Retina (tissue), 1 donor: ENCODE data around the gene BICDL1.
A peak's percentile ranks its signal among the peaks of the same experiment; 100 is the strongest.

Experiments
- DNase-seq: peaks from one replicate; pipeline ENCODE4 v3.0.0-alpha.2; 2016

The BICDL1 gene

GRCh38 chr12:120081641-120082040 is 92.6 kb downstream of the BICDL1 start:
- no peak for DNase-seq

GRCh38 chr12:120085920-120086645 is 97.0 kb downstream of the BICDL1 start:
- DNase-seq: no peak

GRCh38 chr12:120086801-120087621 is 98.0 kb downstream of the BICDL1 start:
- peak; percentile 99 for DNase-seq

GRCh38 chr12:120089105-120089504 is 100.1 kb downstream of the BICDL1 start:
- DNase-seq: no peak

- DNase-seq: no peak
Observed at GRCh38 chr12:120089796-120090195, 100.8 kb downstream of the BICDL1 start.

- no peak for DNase-seq
Observed at GRCh38 chr12:120090206-120090605, 101.2 kb downstream of the BICDL1 start.

GRCh38 chr12:120090626-120091295 is 101.7 kb downstream of the BICDL1 start:
- no peak for DNase-seq

- DNase-seq: no peak
Observed at GRCh38 chr12:120091371-120092090, 102.5 kb downstream of the BICDL1 start.

GRCh38 chr12:120092551-120093335 is 103.7 kb downstream of the BICDL1 start:
- DNase-seq: peak; percentile 30

GRCh38 chr12:120093336-120093591 is 104.2 kb downstream of the BICDL1 start:
- no peak for DNase-seq

GRCh38 chr12:120093592-120094355 is 104.7 kb downstream of the BICDL1 start:
- DNase-seq: peak; percentile 80

- no peak for DNase-seq
Observed at GRCh38 chr12:120094485-120094884, 105.4 kb downstream of the BICDL1 start.

- no peak for DNase-seq
Observed at GRCh38 chr12:120095331-120095730, 106.3 kb downstream of the BICDL1 start.

- DNase-seq: no peak
Observed at GRCh38 chr12:120095736-120096135, 106.7 kb downstream of the BICDL1 start.

GRCh38 chr12:120096671-120097202 is 107.7 kb downstream of the BICDL1 start:
- DNase-seq: no peak

GRCh38 chr12:120098756-120099470 is 109.9 kb downstream of the BICDL1 start:
- no peak for DNase-seq

- DNase-seq: no peak
Observed at GRCh38 chr12:120099738-120100137, 110.7 kb downstream of the BICDL1 start.

- no peak for DNase-seq
Observed at GRCh38 chr12:120100630-120101029, 111.6 kb downstream of the BICDL1 start.

GRCh38 chr12:120101182-120101581 is 112.1 kb downstream of the BICDL1 start:
- no peak for DNase-seq

- DNase-seq: no peak
Observed at GRCh38 chr12:120101617-120102016, 112.6 kb downstream of the BICDL1 start.
